Hepatocyte (in vitro differentiated cells): ENCODE data around the gene ENDOD1. TPM values are rescaled to one million over a fixed set of nuclear protein-coding genes. Genes with fewer than 3 reads are reported as not detected.
"Not testable (repeated sequence)": the region's sequence is repeated elsewhere in the genome, so short reads cannot be mapped to it uniquely, and the experiment has no call there.

Experiments
- DNase-seq: peaks from one replicate; pipeline ENCODE4 v3.0.0-alpha.2; 2016; ENCODE audit warnings: low spot score
- H2AFZ ChIP-seq: fragments of 200-600 bp; sonication (generic); 2 replicates; pipeline ENCODE4 v1.6.0; 2016; ENCODE audit warnings: antibody characterized with exemption, mild to moderate bottlenecking
- H3K27ac ChIP-seq: fragments of 200-600 bp; sonication (generic); 2 replicates; pipeline ENCODE4 v1.5.1; 2016; ENCODE audit warnings: mild to moderate bottlenecking
- H3K27me3 ChIP-seq: fragments of 200-600 bp; sonication (generic); 2 replicates; pipeline ENCODE4 v1.6.1; 2016
- H3K36me3 ChIP-seq: fragments of 200-600 bp; sonication (generic); replicated peaks from 2 replicates; pipeline ENCODE4 v1.5.1; 2016; ENCODE audit warnings: low read depth; ENCODE audit not compliant: insufficient read depth
- H3K4me1 ChIP-seq: fragments of 200-600 bp; sonication (generic); 2 replicates; pipeline ENCODE4 v1.5.1; 2016; ENCODE audit warnings: mild to moderate bottlenecking, moderate library complexity; ENCODE audit not compliant: insufficient read depth
- H3K4me2 ChIP-seq: fragments of 200-600 bp; sonication (generic); 2 replicates; pipeline ENCODE4 v1.6.0; 2016
- H3K4me3 ChIP-seq: fragments of 200-600 bp; sonication (generic); 2 replicates; pipeline ENCODE4 v1.5.1; 2016; ENCODE audit warnings: mild to moderate bottlenecking
- H3K79me2 ChIP-seq: fragments of 200-600 bp; sonication (generic); 2 replicates; pipeline ENCODE4 v1.6.0; 2017; ENCODE audit warnings: mild to moderate bottlenecking
- H3K9me2 ChIP-seq: fragments of 200-600 bp; sonication (generic); replicated peaks from 2 replicates; pipeline ENCODE4 v1.6.0; 2017; ENCODE audit warnings: mild to moderate bottlenecking; ENCODE audit not compliant: insufficient read depth
- H3K9me3 ChIP-seq: fragments of 200-600 bp; sonication (generic); 2 replicates; pipeline ENCODE4 v1.5.1; 2016; ENCODE audit warnings: low read depth, mild to moderate bottlenecking
- H4K20me1 ChIP-seq: fragments of 200-600 bp; sonication (generic); 2 replicates; pipeline ENCODE4 v1.6.0; 2016; ENCODE audit warnings: mild to moderate bottlenecking; ENCODE audit not compliant: insufficient read depth, poor library complexity, severe bottlenecking
- CTCF ChIP-seq: fragments of 200-600 bp; sonication (generic); IDR thresholded peaks from 2 replicates; pipeline ENCODE4 v1.5.1; 2016; ENCODE audit warnings: antibody characterized with exemption, mild to moderate bottlenecking; ENCODE audit not compliant: poor library complexity
- EZH2 ChIP-seq: fragments of 200-600 bp; sonication (generic); IDR thresholded peaks from 2 replicates; pipeline ENCODE4 v1.6.1; 2016; ENCODE audit warnings: antibody characterized with exemption, mild to moderate bottlenecking, borderline replicate concordance
- EZH2phosphoT487 ChIP-seq: fragments of 200-600 bp; sonication (generic); IDR thresholded peaks from one replicate; pipeline ENCODE4 v1.6.1; 2018; ENCODE audit warnings: antibody characterized with exemption, mild to moderate bottlenecking, low read depth, moderate library complexity; ENCODE audit not compliant: unreplicated experiment, severe bottlenecking
- WGBS: methylation state at CpG from one replicate; pipeline ENCODE4 v1.1.6; 2016; ENCODE audit warnings: low lambda C conversion rate; ENCODE audit errors: missing lambda C conversion rate; 5-methylcytosine and 5-hydroxymethylcytosine counted together
- polyA plus RNA-seq: library from polyadenylated mRNA; unstranded; fragments of >200 nt; fragmentation: Nextera tagmentation; extraction: Ambion mirVana; gene quantifications from 2 replicates; pipeline ENCODE4 v1.2.1, GENCODE V29; 2016
- total RNA-seq: library from RNA; depleted of rRNA; stranded (reverse); fragments of >200 nt; gene quantifications from 2 replicates; pipeline ENCODE4 v1.2.3, GENCODE V29; 2014

The ENDOD1 gene
- total and polyA plus RNA-seq, 2 experiments from 2014 or later: 10.4 to 26.6 TPM

- TF ChIP-seq CTCF (no peak), EZH2 (no peak), EZH2phosphoT487 (no peak)
- Histone ChIP-seq H3K4me1 (peaks cover 14% of the 10 kb centered on the region), H2AFZ (no peak overlapping the region), H4K20me1 (no peaks in the 10 kb centered on the region), H3K36me3 (no peaks in the 10 kb centered on the region), H3K27me3 (no peaks in the 10 kb centered on the region), H3K79me2 (no peaks in the 10 kb centered on the region), H3K27ac (no peak overlapping the region), H3K4me2 (no peak overlapping the region), H3K9me3 (no peaks in the 10 kb centered on the region), H3K9me2 (no peaks in the 10 kb centered on the region), H3K4me3 (no peak overlapping the region)
- 87% methylated on average over 3 of the region's 3 CpGs for WGBS
- no peak for DNase-seq
Observed at GRCh38 chr11:95104856-95105255, 15.2 kb downstream of the ENDOD1 start.

- peak overlapping the region; percentile 32 for H2AFZ ChIP-seq
- H3K27ac ChIP-seq: peak overlapping the region; percentile 79
- peak; percentile 41 for DNase-seq
Observed at GRCh38 chr11:95108159-95108611, 18.5 kb downstream of the ENDOD1 start.

GRCh38 chr11:95108671-95109551 lies 19.3 kb downstream of the ENDOD1 start:
- Histone ChIP-seq H3K4me3 (no peak overlapping the region), H3K27ac (peak overlapping the region; percentile 79), H2AFZ (no peak overlapping the region), H3K36me3 (no peaks in the 10 kb centered on the region), H3K4me1 (peaks cover 14% of the 10 kb centered on the region), H3K9me2 (no peaks in the 10 kb centered on the region), H3K9me3 (no peaks in the 10 kb centered on the region), H3K27me3 (no peaks in the 10 kb centered on the region), H3K4me2 (no peak overlapping the region), H4K20me1 (no peaks in the 10 kb centered on the region), H3K79me2 (no peaks in the 10 kb centered on the region)
- no peak for DNase-seq
- WGBS: 43% methylated on average over 6 of the region's 6 CpGs
- TF ChIP-seq CTCF: no peak
- no peak for TF ChIP-seq EZH2phosphoT487
- TF ChIP-seq EZH2: no peak

More at GRCh38 chr11:95108159-95108611, 18.5 kb downstream of the ENDOD1 start:
- H3K79me2 ChIP-seq: no peaks in the 10 kb centered on the region
- TF ChIP-seq CTCF (no peak), EZH2phosphoT487 (no peak), EZH2 (no peak)
- peak overlapping the region; percentile 61 for H3K4me2 ChIP-seq
- H4K20me1 ChIP-seq: no peaks in the 10 kb centered on the region
- peaks cover 14% of the 10 kb centered on the region for H3K4me1 ChIP-seq
- no peaks in the 10 kb centered on the region for H3K9me2 ChIP-seq
- H3K9me3 ChIP-seq: no peaks in the 10 kb centered on the region
- H3K27me3 ChIP-seq: no peaks in the 10 kb centered on the region
- H3K36me3 ChIP-seq: no peaks in the 10 kb centered on the region
- WGBS: 60% methylated on average over 9 of the region's 9 CpGs
- no peak overlapping the region for H3K4me3 ChIP-seq

GRCh38 chr11:95111471-95111870 lies 21.8 kb downstream of the ENDOD1 start:
- DNase-seq, H3K9me3 ChIP-seq, H3K79me2 ChIP-seq, H2AFZ ChIP-seq, H3K36me3 ChIP-seq, H3K4me3 ChIP-seq, H3K27me3 ChIP-seq, H4K20me1 ChIP-seq, H3K27ac ChIP-seq, H3K9me2 ChIP-seq, H3K4me2 ChIP-seq: not testable (repeated sequence)
- peaks cover 14% of the 10 kb centered on the region for H3K4me1 ChIP-seq
- 84% methylated on average over 3 of the region's 3 CpGs for WGBS
